ENCODE results near the gene DNAH17. TPM values are rescaled to one million over a fixed set of nuclear protein-coding genes. Genes with fewer than 3 reads are reported as not detected.

Gene DNAH17
- total and polyA plus RNA-seq, 2 of the 13 experiments (the other 11 are each of a cell fraction or from before 2014, with no cell fraction given), result 0.86 to 1.6 TPM

- TF ChIP-seq ESRRA (CRISPR knock-in tag; IDR thresholded peaks at IDR 0.05; ENCODE audit: low read depth), result no peak
- no peak for TF ChIP-seq ARNTL (CRISPR knock-in tag; IDR thresholded peaks at IDR 0.05)
- TF ChIP-seq ZBTB7B (CRISPR knock-in tag; IDR thresholded peaks at IDR 0.05), result no peak
- no peak for TF ChIP-seq ZNF34 (CRISPR knock-in tag; IDR thresholded peaks at IDR 0.05; ENCODE audit: borderline replicate concordance)
- TF ChIP-seq ZNF710 (CRISPR knock-in tag; IDR thresholded peaks at IDR 0.05; ENCODE audit: borderline replicate concordance), result 0 out of 2 replicates have a peak, but pooled peaks have one; percentile 50
- no peak for TF ChIP-seq CTCF (CRISPR knock-in tag; IDR thresholded peaks at IDR 0.05)
- TF ChIP-seq POLR2A (IDR thresholded peaks at IDR 0.05; ENCODE audit: insufficient read depth in 1 of 2, low read depth in 2 of 2, low read length in 2 of 2), result no peak
- TF ChIP-seq ZNF709 (CRISPR knock-in tag; IDR thresholded peaks at IDR 0.05), result no peak
- no peak for TF ChIP-seq ARNT2 (CRISPR knock-in tag; IDR thresholded peaks at IDR 0.05; ENCODE audit: low read depth)
- no peak for TF ChIP-seq HOXA7 (CRISPR knock-in tag; IDR thresholded peaks at IDR 0.05)
- peak; percentile 68 for TF ChIP-seq THAP11 (CRISPR knock-in tag; IDR thresholded peaks at IDR 0.05)
- no peak for TF ChIP-seq ZNF407 (CRISPR knock-in tag; IDR thresholded peaks at IDR 0.05; ENCODE audit: not compliant biosample characterization)
- peak; percentile 43; the same call in 1 of the 2 replicates for TF ChIP-seq ZNF441 (CRISPR knock-in tag; IDR thresholded peaks at IDR 0.05; ENCODE audit: borderline replicate concordance)
- peak; percentile 48; the same call in 1 of the 2 replicates for TF ChIP-seq ZNF121 (CRISPR knock-in tag; IDR thresholded peaks at IDR 0.05)
- no peak for TF ChIP-seq ZNF75D (CRISPR knock-in tag; IDR thresholded peaks at IDR 0.05; ENCODE audit: borderline replicate concordance)
- peak; percentile 22; the same call in 1 of the 2 replicates for TF ChIP-seq POGZ (CRISPR knock-in tag; IDR thresholded peaks at IDR 0.05)
- TF ChIP-seq RAD21 (CRISPR knock-in tag; IDR thresholded peaks at IDR 0.05), result no peak
- TF ChIP-seq CCAR2 (optimal IDR thresholded peaks at IDR 0.05; ENCODE audit: low read depth, low read length), result no peak
- peak; percentile 96 for TF ChIP-seq RARA (CRISPR knock-in tag; IDR thresholded peaks at IDR 0.05)
- TF ChIP-seq ZEB1 (IDR thresholded peaks at IDR 0.05; ENCODE audit: insufficient replicate concordance, low read depth), result peak; percentile 73
These were observed 177.5 kb downstream of the DNAH17 start (continued) for GRCh38 chr17:78399693-78400144.

Measured in HepG2 (cell line).